CD4-positive, alpha-beta T cell treated with Interleukin-6 for 4 hours (primary cell): ENCODE measurements around the gene MYADM.
"Not testable (repeated sequence)": the region's sequence is repeated elsewhere in the genome, so short reads cannot be mapped to it uniquely, and the experiment has no call there.

Experiments used
- DNase-seq: peaks from one replicate; pipeline ENCODE4 v3.0.0-alpha.2; 2020; ENCODE audit warnings: mixed read lengths

The MYADM gene

GRCh38 chr19:53867225-53868090 lies at the start of gene MYADM:
Gene MYADM (plus strand): TSS chr19:53867883. CDS start chr19:53873530, 5,647 bp downstream.
- peak; percentile 100 for DNase-seq

- no peak for DNase-seq
These were observed 48.9 kb upstream of the MYADM start for GRCh38 chr19:53818756-53819155.

- DNase-seq = no peak
These were observed 47.8 kb upstream of the MYADM start for GRCh38 chr19:53819861-53820260.

GRCh38 chr19:53823380-53824120 lies 44.1 kb upstream of the MYADM start:
- DNase-seq = no peak

GRCh38 chr19:53824134-53824611 lies 43.5 kb upstream of the MYADM start, which contains the start of gene NLRP12:
Gene NLRP12 (minus strand): TSS chr19:53824314. CDS start chr19:53824174, 140 bp downstream.
- DNase-seq = no peak

- DNase-seq = no peak
These were observed 40.8 kb upstream of the MYADM start for GRCh38 chr19:53826876-53827275.

GRCh38 chr19:53828531-53828930 lies 39.2 kb upstream of the MYADM start:
- DNase-seq = no peak

- DNase-seq = not testable (repeated sequence)
These were observed 34.8 kb upstream of the MYADM start for GRCh38 chr19:53832861-53833260.

- not testable (repeated sequence) for DNase-seq
These were observed 29.2 kb upstream of the MYADM start for GRCh38 chr19:53838446-53838845.

GRCh38 chr19:53840241-53840640 lies 27.4 kb upstream of the MYADM start:
- not testable (repeated sequence) for DNase-seq

GRCh38 chr19:53840914-53841313 lies 26.8 kb upstream of the MYADM start:
- DNase-seq = not testable (repeated sequence)

- DNase-seq = no peak
These were observed 22.8 kb upstream of the MYADM start for GRCh38 chr19:53844849-53845246.

- no peak for DNase-seq
These were observed 20.1 kb upstream of the MYADM start for GRCh38 chr19:53847555-53847954.

GRCh38 chr19:53849237-53849676 lies 18.4 kb upstream of the MYADM start:
- DNase-seq = no peak

GRCh38 chr19:53853707-53854106 lies 14.0 kb upstream of the MYADM start:
- DNase-seq = no peak

- DNase-seq = no peak
These were observed 3.3 kb upstream of the MYADM start for GRCh38 chr19:53864308-53864836.

GRCh38 chr19:53865523-53865917 lies 2.2 kb upstream of the MYADM start:
- DNase-seq = no peak

- DNase-seq = peak; percentile 70
These were observed 1.5 kb upstream of the MYADM start for GRCh38 chr19:53865918-53866864.

- no peak for DNase-seq
These were observed 838 bp upstream of the MYADM start for GRCh38 chr19:53866865-53867224.

- peak; percentile 39 for DNase-seq
These were observed 608 bp downstream of the MYADM start for GRCh38 chr19:53868091-53868891.
